Smooth muscle cell (in vitro differentiated cells): ENCODE data around the gene TMEM190. TPM values are rescaled to one million over a fixed set of nuclear protein-coding genes. Genes with fewer than 3 reads are reported as not detected.

Experiments
- DNase-seq: peaks from one replicate; lab custom pipeline; 2025; ENCODE audit not compliant: unreplicated experiment; lab: John Stamatoyannopoulos, UW
- H2AFZ ChIP-seq: fragments of 200-600 bp; sonication (generic); 2 replicates; pipeline ENCODE4 v1.6.0; 2016; ENCODE audit warnings: antibody characterized with exemption, low read depth, mild to moderate bottlenecking
- H3F3A ChIP-seq: fragments of 200-600 bp; sonication (generic); 2 replicates; pipeline ENCODE4 v1.6.0; 2017; ENCODE audit warnings: antibody characterized with exemption, low read depth
- H3K27ac ChIP-seq: fragments of 200-600 bp; sonication (generic); 2 replicates; pipeline ENCODE4 v1.5.1; 2016; ENCODE audit warnings: low read depth, mild to moderate bottlenecking
- H3K27me3 ChIP-seq: fragments of 200-600 bp; sonication (generic); 2 replicates; pipeline ENCODE4 v1.6.1; 2016; ENCODE audit warnings: low read depth, mild to moderate bottlenecking
- H3K36me3 ChIP-seq: fragments of 200-600 bp; sonication (generic); 2 replicates; pipeline ENCODE4 v1.5.1; 2016; ENCODE audit warnings: low read depth
- H3K4me1 ChIP-seq: fragments of 200-600 bp; sonication (generic); 2 replicates; pipeline ENCODE4 v1.5.1; 2016; ENCODE audit warnings: low read depth
- H3K4me2 ChIP-seq: fragments of 200-600 bp; sonication (generic); 2 replicates; pipeline ENCODE4 v1.6.0; 2016; ENCODE audit warnings: mild to moderate bottlenecking
- H3K4me3 ChIP-seq: fragments of 200-600 bp; sonication (generic); 2 replicates; pipeline ENCODE4 v1.5.1; 2016; ENCODE audit warnings: mild to moderate bottlenecking
- H3K79me2 ChIP-seq: fragments of 200-600 bp; sonication (generic); 2 replicates; pipeline ENCODE4 v1.6.0; 2016; ENCODE audit warnings: low read depth, mild to moderate bottlenecking
- H3K9ac ChIP-seq: fragments of 200-600 bp; sonication (generic); 2 replicates; pipeline ENCODE4 v1.6.0; 2016; ENCODE audit warnings: low read depth
- H3K9me3 ChIP-seq: fragments of 200-600 bp; sonication (generic); replicated peaks from 2 replicates; pipeline ENCODE4 v1.5.1; 2016; ENCODE audit warnings: low read depth
- H4K20me1 ChIP-seq: fragments of 200-600 bp; sonication (generic); 2 replicates; pipeline ENCODE4 v1.6.0; 2016; ENCODE audit warnings: low read depth
- WGBS: methylation state at CpG from one replicate; pipeline ENCODE4 v1.1.7; 2016; ENCODE audit warnings: low lambda C conversion rate; 5-methylcytosine and 5-hydroxymethylcytosine counted together
- polyA plus RNA-seq: library from polyadenylated mRNA; unstranded; fragments of >200 nt; fragmentation: Nextera tagmentation; extraction: Ambion mirVana; gene quantifications from 2 replicates; pipeline ENCODE4 v1.2.1, GENCODE V29; 2016
- total RNA-seq: library from RNA; depleted of rRNA; stranded (reverse); fragments of >200 nt; gene quantifications from 2 replicates; pipeline ENCODE4 v1.2.3, GENCODE V29; 2014
- TF ChIP-seq, protein P1 (sequence below): fragments of 200-600 bp; sonication (generic); IDR thresholded peaks from 2 replicates; pipeline ENCODE4 v1.5.1; 2017; ENCODE audit warnings: borderline replicate concordance, mild to moderate bottlenecking, antibody characterized with exemption; ENCODE audit not compliant: insufficient read depth, poor library complexity, severe bottlenecking

TMEM190 gene
- total and polyA plus RNA-seq, 2 experiments from 2014 or later: 8.2 TPM; not detected in 1

DNA sequence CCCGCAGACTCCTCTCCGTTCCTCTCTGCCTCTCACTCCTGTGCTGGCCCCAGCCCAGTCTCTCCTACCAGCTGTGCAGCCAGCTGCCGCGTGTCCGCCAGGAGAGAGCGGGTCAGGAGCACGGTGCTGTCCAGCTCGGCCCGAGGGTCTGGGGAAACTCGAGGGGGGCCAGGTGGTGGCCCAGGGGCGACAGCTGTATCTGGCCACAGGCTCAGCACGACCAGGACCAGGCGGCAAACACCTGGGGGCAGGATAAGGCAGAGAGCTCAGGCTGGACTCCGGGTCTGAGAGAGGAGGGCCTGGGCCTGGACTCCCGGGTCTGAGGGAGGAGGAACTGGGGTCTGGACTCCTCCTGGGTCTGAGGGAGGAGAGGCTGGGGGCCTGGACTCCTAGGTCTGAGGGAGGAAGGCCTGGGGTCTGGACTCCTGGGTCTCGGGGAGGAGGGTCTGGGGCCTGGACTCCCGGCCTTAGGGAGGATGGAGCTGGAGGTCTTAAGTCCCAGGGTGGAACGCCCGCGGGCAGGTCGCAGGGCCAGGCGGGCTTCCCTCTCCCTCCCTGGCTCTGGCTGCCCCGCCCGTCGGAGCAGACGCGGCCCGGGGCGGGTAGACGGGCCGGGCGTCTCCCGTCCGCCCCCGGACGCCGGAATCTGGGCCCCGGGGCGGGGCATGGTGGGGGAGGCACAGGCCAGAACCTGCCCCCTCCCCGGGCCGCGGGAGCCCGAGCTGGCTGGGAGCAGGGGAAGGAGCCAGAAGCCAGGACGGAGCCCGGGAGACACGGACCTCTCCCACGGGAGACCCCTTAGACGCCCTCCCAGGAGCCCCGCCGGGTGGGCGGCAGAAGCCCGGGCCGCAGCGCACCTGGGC is 7.7 kb upstream of the TMEM190 start:
- H4K20me1 ChIP-seq: peaks cover 31% of the 10 kb centered on the region
- H3K4me2 ChIP-seq: peak overlapping the region; percentile 89
- H3K79me2 ChIP-seq: peaks cover 4% of the 10 kb centered on the region
- 24% methylated on average over 18 of the region's 54 CpGs for WGBS
- TF ChIP-seq, protein P1, sequence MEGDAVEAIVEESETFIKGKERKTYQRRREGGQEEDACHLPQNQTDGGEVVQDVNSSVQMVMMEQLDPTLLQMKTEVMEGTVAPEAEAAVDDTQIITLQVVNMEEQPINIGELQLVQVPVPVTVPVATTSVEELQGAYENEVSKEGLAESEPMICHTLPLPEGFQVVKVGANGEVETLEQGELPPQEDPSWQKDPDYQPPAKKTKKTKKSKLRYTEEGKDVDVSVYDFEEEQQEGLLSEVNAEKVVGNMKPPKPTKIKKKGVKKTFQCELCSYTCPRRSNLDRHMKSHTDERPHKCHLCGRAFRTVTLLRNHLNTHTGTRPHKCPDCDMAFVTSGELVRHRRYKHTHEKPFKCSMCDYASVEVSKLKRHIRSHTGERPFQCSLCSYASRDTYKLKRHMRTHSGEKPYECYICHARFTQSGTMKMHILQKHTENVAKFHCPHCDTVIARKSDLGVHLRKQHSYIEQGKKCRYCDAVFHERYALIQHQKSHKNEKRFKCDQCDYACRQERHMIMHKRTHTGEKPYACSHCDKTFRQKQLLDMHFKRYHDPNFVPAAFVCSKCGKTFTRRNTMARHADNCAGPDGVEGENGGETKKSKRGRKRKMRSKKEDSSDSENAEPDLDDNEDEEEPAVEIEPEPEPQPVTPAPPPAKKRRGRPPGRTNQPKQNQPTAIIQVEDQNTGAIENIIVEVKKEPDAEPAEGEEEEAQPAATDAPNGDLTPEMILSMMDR: no peak
- H3K27me3 ChIP-seq: no peaks in the 10 kb centered on the region
- H3K4me3 ChIP-seq: peak overlapping the region; percentile 88
- peaks cover 15% of the 10 kb centered on the region for H3K4me1 ChIP-seq
- H3K9ac ChIP-seq: peak overlapping the region; percentile 96
- no peak overlapping the region for H2AFZ ChIP-seq
- no peaks in the 10 kb centered on the region for H3K9me3 ChIP-seq
- DNase-seq: peak; percentile 39
- H3K27ac ChIP-seq: peak overlapping the region; percentile 97
- no peaks in the 10 kb centered on the region for H3K36me3 ChIP-seq
- H3F3A ChIP-seq: peaks cover 35% of the 10 kb centered on the region

DNA sequence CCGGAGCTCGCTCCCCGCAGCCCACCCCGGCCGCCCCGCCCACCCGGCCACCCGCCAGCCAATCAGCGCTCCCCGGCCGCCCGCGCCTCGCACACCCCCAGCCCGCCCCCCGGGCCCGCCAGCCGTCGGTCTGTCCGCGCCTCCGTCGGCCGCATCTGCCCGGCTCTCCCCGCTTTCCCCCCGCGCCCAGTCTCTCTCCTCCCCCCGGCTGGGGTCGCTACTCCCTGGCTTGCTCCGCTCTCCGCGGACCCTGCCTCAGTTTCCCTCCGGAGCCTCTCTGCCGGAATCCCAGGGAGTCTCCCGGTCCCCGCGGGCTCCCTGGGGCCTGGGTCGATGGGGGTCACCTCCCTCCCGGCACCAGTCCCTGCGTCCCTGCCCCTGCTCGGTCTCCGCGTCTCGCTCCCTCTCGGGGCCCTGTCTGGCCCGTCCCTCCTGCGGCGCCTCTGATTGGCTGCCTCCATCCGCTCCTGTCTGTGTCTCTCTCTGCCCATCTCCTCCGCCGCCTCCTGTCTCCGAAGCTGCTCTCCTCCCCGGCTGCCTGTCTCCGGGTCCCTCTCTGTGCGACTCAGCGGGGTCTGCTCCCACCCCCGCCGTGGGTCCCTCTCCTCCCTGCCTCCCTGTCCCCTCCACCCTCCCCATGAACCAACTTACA is 6.8 kb upstream of the TMEM190 start:
- peak overlapping the region; percentile 97 for H3K27ac ChIP-seq

DNA sequence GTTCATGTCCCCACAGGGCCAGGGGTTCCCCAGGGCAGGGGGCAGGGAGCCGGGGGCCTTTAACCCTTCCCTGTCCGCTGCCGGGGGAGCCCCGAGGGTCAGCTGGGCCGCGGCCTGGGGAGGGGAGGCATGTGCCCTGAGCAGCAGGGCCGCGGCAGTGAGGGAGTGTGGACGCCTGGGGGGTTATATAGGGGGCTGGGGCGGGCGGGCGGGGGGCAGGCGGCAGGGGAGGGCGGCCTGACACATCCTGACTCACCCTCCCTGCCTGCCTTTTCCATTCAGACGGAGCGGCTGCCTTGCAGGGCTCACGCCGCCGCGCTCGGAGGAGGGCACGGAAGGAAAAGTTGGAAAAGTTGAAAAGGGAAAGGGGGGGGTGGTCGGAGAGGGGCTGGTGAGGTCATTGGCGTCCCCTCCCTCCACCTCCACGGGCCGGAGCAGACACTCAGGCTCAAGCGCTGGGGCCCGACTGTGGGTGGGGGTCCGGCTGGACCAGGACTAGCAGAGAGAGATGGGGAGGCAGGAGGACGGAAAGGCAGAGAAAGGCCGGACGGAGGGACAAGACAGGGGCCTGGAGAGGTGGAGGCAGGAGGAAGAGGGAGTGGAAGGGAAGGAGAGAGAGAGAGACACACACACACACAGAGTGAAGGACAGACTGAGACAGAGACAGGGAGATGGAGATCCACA is 6.2 kb upstream of the TMEM190 start, which contains the start of gene IL11:
Gene IL11, minus strand, starts transcription at position 159 of the 684 bp plus-strand sequence. Its CDS starts 153 bp downstream, at position 6.
- Histone ChIP-seq H3K4me1 (peaks cover 22% of the 10 kb centered on the region), H3K27me3 (no peaks in the 10 kb centered on the region), H3K4me2 (peak within 1 kb of the TSS; percentile 99), H3K9me3 (no peaks in the 10 kb centered on the region), H3F3A (peaks cover 27% of the 10 kb centered on the region), H3K4me3 (peak within 1 kb of the TSS; percentile 88), H2AFZ (no peak within 1 kb of the TSS), H4K20me1 (peaks cover 24% of the 10 kb centered on the region), H3K36me3 (no peaks in the 10 kb centered on the region), H3K9ac (peak within 1 kb of the TSS; percentile 96), H3K79me2 (peaks cover 4% of the 10 kb centered on the region), H3K27ac (peak within 1 kb of the TSS; percentile 97)
- WGBS: 2% methylated on average over 15 of the region's 32 CpGs
- TF ChIP-seq, protein P1: no peak
- peak; percentile 87 for DNase-seq

More for the DNA sequence above, 6.8 kb upstream of the TMEM190 start:
- peaks cover 31% of the 10 kb centered on the region for H3F3A ChIP-seq
- H3K4me3 ChIP-seq: peak overlapping the region; percentile 88
- H3K79me2 ChIP-seq: peaks cover 4% of the 10 kb centered on the region
- H2AFZ ChIP-seq: no peak overlapping the region
- H3K36me3 ChIP-seq: no peaks in the 10 kb centered on the region
- H3K27me3 ChIP-seq: no peaks in the 10 kb centered on the region
- H4K20me1 ChIP-seq: peaks cover 29% of the 10 kb centered on the region
- TF ChIP-seq, protein P1: no peak
- peak overlapping the region; percentile 96 for H3K9ac ChIP-seq
- H3K9me3 ChIP-seq: no peaks in the 10 kb centered on the region
- peak overlapping the region; percentile 99 for H3K4me2 ChIP-seq
- WGBS: 2% methylated on average over 23 of the region's 59 CpGs
- peaks cover 22% of the 10 kb centered on the region for H3K4me1 ChIP-seq
- no peak for DNase-seq
